Transverse colon (tissue), 3 donors: ENCODE measurements around the gene ATP6V1F.

Source experiments
- POLR2A ChIP-seq: fragments of 450-650 bp; IDR thresholded peaks from one replicate; pipeline ENCODE4 v1.6.1; 2016; ENCODE audit warnings: antibody characterized with exemption, mild to moderate bottlenecking, moderate library complexity
- TF ChIP-seq, protein P1 (sequence below), 5 experiments: fragments of 200-600 bp in 3 of 5; fragments of 450-650 bp in 2 of 5; sonication (generic) in 3 of 5; IDR thresholded peaks; 1 replicate in 2 of 5; 2 replicates in 3 of 5; pipeline ENCODE4 v1.5.1; 2016 to 2017; ENCODE audit warnings: antibody characterized with exemption in 5 of 5, inconsistent platforms in 3 of 5, mild to moderate bottlenecking in 2 of 5, moderate library complexity in 1 of 5

DNA sequence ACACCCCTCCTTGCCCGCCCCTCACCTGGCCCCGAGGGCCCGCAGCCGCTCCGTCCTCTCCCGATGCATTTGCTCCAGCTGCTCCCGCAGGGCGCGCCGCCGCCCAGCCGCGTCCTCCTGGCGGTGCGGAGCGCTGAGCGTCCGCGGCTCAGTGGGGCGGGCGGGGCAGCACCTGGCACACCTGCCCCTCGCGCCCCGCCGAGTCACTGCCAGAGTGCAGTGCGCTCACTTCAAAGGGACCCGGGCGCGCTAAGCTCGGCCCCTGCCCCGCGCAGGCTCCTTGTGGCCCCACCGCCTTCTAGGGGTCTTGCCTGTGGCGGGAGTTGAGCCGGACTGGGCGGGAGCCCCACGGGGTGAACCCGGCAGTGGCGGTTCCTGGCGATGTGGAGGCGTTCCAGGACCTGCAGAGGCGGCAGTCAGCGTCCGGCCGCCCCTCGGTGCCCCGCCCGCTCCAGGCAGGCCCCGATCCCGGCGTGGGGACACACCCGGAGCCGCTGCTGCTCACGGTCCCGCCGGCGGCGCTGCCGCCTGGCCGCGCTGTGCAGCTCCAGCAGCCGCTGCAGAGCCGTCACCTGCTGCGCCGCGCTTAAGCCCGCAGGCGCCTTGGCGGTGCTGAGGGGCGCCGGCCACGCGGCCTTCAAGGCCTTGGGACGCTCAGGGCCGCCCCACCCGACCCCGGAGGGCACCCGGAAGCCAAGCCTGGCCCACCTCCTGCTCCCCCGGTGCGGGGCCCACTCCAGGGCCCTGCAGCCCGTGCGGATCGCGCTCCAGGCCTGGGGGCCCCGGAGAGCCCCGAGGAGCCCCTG, 6.7 kb downstream of the ATP6V1F start:
- peak; percentile 39 for TF ChIP-seq POLR2A
- TF ChIP-seq, protein P1, sequence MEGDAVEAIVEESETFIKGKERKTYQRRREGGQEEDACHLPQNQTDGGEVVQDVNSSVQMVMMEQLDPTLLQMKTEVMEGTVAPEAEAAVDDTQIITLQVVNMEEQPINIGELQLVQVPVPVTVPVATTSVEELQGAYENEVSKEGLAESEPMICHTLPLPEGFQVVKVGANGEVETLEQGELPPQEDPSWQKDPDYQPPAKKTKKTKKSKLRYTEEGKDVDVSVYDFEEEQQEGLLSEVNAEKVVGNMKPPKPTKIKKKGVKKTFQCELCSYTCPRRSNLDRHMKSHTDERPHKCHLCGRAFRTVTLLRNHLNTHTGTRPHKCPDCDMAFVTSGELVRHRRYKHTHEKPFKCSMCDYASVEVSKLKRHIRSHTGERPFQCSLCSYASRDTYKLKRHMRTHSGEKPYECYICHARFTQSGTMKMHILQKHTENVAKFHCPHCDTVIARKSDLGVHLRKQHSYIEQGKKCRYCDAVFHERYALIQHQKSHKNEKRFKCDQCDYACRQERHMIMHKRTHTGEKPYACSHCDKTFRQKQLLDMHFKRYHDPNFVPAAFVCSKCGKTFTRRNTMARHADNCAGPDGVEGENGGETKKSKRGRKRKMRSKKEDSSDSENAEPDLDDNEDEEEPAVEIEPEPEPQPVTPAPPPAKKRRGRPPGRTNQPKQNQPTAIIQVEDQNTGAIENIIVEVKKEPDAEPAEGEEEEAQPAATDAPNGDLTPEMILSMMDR (IDR thresholded peaks at IDR 0.05) = peak in 2 of 5 experiments; percentile 4 to 38
